Pulmonary artery endothelial cell (primary cell): ENCODE data around the gene C12orf42. TPM values are rescaled to one million over a fixed set of nuclear protein-coding genes. Genes with fewer than 3 reads are reported as not detected.

Experiments
- DNase-seq: peaks from one replicate; pipeline ENCODE4 v3.0.0-alpha.2; 2011; ENCODE audit warnings: low read depth, low spot score
- total RNA-seq: library from RNA; depleted of rRNA; stranded (reverse); fragments of >200 nt; gene quantifications from 2 replicates; pipeline ENCODE4 v1.2.3, GENCODE V29; 2014

Gene C12orf42
- total RNA-seq, 1 donor from 2014 or later: not detected

DNA sequence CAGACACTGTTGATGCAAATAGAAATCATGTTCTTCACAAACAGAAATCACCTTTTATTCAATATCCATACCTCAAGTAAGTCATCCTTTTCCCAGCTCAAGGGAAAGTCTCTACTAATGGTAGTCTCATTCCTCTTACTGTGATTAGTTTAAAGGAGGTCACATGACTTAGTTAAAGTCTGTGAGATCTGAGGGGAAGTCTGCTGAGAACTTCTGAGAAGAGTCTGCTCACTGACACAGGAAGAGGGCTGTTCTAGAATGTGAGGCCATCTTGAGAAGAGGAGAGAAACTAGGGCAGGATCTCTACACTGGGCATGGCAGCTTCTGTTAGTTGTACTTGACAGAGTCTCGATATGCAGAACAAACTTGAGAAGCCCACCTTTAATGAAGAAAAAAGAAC is 146.8 kb downstream of the C12orf42 start:
- no peak for DNase-seq

DNA sequence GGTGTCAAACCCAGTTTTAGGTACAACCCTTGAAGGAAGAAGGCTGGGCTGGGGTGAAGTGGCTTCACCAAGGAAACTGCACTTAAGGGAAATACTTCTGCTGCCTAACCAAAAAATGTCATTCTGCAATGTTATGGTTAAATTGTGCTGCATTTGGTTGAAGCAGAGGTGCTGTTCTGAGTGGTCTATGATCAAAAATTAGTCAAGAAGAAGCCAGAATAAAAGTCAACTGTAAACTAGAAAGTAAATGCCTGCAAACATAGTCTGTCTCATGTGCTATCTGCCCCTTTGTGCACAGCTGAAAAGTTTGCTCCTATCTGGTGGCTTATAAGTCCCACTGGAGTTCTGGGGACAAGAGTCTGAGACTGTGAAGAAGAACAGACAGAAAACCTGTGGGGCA is 158.8 kb downstream of the C12orf42 start:
- no peak for DNase-seq

DNA sequence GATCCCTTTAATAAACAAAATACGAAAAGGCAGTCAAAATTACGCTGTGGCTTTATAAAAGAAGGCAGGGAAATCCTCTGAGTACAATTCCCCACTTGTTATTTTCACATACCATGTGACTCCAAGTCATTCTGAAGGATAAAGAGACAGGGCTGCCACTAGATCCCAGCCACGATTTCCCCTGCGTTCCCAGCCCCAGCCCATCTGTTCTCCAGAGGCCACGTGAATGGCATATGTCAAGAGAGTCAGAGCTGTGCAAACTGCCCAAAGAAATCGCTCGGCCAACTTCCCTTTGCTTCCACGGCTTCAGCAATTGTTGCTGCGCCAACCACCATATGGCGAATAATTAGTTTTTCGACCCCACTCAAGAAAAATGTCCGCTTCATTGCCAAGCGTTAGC is 161.3 kb downstream of the C12orf42 start:
- DNase-seq: no peak

DNA sequence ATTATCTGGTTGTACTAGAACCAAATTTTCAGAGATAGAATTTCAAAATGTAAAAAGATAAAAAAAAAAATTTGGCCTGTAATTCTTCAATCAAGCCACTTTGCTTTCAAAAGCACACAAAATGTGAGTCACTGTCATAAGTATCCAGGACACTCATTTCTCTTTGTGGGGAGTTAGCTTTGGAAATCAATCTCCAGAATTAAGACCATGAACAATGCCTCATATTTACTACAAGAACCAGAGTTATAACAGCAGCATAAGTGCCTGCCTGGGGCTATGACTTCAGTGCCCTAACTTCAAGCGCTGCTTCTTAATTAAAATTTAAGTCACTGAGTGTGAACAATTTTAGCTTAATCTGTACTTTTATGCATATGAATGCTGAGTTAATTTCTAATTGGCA is 162.1 kb downstream of the C12orf42 start:
- DNase-seq: no peak

DNA sequence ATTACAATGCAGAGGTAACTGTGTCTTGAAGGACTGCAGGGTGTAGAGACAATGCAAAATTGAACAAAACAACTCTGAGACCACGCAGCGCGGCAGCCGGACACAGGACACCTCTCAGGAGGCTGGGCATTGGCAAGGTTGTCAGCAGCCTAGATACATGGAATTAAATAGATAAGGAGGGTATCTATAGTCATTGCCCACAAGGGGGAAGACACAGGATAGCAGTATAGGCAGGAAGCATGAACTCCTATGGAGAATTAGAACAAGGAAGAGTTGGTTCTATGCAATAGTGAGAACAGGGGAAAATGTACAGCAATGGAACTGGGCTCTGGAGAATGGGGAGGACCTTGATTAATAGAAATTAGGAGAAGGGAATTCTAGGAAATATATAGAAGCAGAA is 164.1 kb downstream of the C12orf42 start:
- DNase-seq: no peak

DNA sequence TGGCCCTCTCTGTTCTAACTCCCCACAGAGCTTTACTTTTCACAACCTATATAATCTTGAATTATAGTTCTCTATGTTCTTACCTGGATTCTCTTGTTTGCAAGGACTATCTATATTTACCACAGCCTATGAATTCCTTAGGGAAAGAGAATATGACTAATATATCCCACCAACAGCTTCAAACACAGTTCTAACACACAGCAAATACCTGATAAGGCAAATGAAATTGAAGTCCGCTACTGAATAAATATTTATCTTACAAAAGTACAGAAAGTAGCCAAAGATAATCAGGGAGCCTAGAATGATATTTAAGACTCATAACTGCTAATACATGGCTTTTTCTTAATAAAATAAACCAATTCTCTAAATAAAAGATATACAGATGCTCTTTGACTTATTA is 165.1 kb downstream of the C12orf42 start:
- DNase-seq: no peak

DNA sequence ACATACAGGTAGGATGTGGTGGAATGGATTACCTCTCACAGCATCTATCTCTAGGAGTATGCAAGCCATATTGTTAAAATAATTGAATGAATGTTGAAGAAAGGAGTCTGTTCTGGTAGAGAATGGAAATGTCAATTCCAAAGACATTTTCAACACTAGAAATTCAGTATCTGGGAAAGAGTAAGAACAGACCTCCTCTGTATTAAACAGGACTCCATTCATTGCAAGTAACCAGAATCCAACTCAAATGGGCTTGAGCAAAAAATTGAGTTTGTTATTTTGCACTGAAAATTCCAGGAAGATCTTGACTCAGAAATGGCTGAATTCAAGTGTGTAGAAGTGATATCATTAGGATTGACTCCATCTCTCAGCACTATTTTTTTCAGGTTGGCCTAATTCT is 168.1 kb downstream of the C12orf42 start:
- no peak for DNase-seq

DNA sequence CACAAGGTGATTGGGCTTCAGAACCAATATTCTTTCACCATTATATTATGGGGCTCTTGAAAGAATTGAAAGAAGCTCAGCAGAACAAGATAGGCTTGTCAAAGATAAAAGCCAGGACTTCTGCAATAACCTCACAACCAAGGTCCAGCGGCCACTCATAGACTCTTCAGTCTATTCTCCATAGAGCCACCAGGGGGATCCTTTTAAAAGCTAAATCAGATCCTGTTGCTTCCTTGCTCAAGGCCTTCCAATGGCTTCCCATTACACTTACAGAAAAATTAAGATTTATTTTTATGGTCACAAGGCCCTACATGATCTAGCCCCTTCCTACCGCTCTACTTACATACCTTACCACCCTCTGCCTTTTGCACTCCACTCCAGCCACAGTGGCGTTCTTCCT is 169.6 kb downstream of the C12orf42 start:
- no peak for DNase-seq

DNA sequence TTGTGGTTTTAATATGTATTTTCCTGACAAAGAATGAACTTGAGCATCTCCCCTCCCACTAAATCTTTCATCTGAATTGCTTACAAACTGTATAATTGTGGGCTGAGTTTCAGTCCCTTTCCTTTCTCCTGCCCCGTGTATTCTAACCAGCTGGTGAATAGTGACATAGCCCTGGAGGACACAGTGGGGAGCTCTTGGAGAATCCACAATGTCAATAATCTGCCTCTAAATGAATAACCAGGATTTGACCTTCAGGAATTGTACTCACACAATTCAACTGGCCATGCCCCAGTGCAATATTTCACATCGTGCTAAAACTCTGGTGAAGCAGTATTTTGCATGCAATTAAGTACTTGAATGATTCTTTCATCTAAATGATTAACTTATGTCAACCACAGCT is 177.2 kb downstream of the C12orf42 start:
- DNase-seq: no peak

DNA sequence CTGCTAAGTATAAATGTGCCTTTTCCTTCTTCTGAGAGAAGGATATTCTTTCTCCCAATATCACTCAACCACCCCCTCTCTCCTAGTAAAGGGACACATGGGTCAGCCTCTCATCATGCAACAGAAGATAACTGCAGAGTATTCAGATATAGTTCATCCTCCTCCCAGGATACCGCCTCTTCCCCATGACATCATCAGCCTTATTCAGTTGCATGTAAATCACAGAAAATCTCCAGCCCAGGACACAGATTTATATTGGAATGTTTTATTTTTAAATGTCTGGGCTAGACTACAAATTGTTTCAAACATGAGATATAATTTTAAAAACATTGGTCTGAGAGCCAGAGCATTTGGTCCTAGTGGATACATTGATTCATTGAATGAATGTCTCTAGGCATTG is 178.5 kb downstream of the C12orf42 start:
- no peak for DNase-seq

DNA sequence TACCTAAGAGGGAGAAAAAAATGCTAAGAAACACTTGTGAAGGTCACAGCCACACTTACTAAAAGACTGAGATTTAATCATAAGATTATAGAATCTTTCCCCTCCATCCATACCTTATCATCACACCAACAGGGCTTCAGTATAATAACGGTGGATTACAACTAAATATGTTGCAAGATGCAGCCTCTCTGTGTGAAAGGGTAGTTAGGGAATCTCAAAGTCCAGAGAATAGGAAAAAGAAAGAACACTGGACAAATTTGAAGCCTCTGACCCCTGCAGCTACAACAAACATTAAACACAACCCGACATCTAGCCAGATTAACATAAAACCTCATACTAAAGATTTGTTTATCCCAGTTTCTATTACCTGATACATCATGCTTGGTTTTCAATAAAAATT is 181.0 kb downstream of the C12orf42 start:
- no peak for DNase-seq

DNA sequence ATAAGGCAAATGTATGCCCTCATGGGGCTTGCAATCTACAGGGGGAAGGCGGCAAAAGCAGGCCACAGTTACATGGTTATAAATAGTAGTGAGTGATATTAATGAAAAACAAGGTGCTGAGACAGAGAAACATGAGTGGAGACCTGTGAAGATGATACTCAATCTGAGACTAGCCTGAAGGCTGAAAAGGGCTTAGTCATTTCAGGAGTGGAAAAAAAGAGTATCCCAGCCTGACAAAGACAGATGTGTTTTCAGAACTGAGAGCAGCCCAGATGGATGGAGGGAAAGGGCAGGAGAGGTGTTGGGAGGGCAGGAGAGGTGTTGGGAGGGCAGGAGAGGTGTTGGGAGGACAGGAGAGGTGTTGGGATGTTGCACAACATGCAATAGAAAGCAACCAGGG is 181.9 kb downstream of the C12orf42 start:
- DNase-seq: no peak

DNA sequence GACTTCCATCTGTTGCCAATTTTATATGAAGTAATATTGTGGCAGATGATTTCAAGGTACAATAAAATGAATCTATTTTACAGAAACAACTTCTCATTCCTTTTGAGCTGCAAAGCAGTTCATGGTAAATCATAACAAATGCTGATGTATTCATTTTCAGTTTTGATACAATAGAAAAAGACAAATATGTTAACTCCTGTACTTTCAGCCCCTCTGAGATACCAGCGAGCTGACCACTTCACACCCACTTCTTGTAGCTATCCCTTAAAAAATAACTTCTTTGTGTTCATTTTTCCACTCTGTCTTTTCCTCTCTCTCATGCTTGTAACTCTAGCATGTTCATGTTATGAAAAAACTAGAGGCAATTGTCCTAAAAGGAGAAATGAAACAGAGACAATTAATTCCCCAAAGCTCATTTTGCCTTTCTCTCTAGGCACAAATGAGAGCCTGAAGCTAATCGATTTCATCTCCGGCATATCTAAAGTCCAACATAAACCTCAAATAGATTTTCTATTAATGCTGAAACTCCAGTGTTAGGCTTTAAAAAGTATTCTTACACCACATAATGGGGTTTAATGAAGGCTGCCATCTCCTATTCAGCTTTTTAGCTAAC is 182.9 kb downstream of the C12orf42 start:
- no peak for DNase-seq

DNA sequence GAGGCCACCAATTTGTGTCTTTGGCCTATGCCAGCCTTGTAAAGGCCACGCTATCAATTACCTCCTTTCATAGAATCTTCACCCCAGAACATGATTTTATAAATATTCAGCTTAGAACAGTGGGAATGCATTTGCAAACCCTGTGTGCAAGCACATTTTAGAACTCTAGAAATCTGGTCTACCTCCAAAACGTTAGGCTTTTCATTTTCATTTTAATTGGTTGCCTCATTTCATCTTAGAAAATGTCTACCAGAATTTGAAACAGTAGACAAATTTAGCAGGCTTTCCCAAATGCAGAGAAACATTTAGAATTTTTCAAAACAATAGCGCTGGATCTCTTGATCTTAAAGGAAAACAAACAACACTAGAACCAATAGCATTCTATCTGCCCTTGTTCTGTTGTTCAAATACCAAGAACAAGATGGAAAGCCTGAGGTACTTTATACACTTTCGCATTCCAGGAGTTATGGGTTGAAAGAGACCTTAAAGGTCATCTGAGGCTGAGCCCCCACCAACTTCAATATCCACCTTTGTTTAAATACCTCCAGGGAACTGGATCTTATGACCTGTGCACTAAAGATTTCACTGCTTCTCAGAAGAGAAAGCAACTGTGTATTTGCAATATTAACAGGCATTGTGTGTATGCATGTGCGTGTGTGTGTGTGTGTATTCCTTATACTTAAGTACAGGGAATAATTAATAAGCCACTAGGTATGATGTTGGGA is 185.1 kb downstream of the C12orf42 start:
- no peak for DNase-seq

DNA sequence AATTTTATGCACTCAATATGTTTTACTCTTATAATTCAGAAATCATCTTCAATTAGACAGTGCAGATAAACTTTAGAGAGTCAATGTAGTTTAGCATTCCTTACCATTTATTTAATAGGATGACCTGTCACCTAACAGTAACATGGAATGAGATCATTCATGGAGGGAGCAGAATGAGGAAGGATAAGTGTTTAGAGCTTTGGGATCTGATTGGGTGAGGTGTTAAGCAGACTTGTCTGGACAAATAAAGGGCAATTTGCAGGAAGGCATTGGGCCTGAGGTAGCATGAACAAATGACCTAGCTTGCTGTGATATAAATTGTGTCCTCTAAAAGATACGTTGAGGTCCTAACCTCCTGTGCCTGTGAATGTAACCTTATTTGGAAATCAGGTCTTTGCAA is 187.4 kb downstream of the C12orf42 start:
- DNase-seq: no peak

DNA sequence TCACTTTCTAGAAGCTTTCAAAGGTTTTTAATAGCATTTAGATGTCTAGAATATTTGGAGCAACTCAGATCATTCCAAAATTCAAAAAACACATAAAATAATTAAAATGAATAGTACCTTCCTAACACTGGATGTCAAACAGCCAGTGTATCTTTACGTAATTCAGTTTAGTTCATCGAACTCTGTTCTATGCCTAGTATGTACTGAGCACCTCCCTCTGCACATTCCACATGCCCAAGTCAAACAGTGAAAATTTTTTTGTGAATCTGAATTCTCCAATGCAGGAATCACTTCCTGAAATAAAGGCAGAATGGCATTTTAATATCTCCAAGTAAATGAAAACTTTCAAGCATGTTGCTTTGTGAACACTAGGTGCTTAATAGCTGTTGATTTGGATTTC is 192.3 kb downstream of the C12orf42 start:
- no peak for DNase-seq

DNA sequence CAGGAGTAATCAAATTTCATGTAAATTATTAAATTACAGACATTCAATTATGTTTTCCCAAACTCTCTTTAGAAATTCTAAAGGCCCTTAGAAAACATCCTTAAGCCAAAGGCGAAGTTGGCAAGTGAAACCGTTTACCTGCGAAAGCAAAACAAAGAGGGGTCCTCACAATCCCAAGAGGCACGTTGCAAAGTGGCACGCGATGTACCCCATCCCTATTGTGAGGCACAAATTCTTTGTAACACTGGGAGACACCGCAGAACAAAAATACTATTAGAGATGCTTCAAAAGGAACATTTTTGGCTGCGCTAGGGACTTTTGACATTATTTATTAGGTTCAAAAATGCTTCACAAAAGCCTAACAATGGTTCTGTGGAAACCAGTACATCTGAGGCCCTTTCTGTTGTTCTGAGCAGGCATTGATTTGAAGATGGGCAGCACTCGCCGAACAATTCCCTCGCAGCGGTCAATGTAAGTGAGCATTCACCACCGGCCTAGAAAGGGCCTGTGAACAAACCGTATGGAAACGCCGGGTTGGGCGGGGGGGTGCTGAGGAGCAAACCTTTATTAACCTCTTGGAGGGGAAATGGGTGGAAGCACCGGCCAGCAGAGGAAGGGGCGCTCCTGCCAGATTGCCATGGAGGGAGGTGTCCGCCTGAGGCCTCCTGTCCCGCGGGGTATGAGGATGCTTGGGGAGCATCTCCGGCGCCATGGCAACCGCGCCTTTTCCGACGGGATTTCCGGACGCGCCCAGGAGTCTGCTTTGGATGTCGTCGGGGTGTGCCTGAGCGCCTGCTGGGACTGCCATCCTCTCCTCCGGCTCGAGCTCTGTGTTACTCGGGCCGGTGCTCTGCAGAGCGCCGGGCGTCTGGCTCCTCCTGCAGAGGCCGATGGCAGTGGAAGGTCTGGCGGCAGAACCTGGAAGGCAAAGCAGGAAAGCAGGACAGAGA is 193.9 kb downstream of the C12orf42 start:
- DNase-seq: no peak

DNA sequence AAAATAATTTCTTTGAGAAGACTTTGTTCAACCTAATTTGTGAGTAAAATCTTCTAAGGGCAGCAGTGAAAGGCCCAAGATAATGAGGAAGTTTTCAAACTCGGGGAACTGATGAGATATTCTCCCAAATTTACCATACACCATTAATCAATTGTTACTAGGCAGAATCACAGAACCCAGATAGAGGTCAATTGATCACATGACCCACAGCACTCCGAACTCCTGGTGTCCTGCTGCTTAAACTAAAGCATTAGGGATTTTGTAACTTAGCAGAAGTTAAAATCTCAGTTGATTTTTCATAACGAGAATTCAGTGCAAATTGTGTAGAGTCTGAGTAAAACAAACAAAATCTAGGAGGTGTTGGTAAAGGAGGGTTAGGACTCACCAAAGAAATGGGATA is 207.8 kb downstream of the C12orf42 start:
- DNase-seq: no peak

DNA sequence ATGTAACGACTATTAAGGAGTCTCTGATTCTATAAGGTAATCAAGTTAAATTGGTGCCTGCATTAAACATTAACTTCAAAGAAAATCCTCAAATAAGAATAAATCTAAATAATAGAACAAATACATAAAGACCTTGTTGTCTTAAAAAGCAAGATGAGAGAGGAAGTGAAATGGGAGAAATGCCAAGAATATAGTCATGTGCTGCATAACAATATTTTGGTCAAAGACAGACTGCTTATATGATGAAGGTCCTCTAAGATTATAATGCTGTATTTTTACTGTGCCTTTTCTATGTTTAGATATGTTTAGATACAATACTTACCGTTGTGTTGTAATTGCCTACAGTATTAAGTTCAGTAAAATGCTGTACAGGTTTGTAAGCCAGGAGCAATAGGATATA is 213.6 kb downstream of the C12orf42 start:
- DNase-seq: no peak

DNA sequence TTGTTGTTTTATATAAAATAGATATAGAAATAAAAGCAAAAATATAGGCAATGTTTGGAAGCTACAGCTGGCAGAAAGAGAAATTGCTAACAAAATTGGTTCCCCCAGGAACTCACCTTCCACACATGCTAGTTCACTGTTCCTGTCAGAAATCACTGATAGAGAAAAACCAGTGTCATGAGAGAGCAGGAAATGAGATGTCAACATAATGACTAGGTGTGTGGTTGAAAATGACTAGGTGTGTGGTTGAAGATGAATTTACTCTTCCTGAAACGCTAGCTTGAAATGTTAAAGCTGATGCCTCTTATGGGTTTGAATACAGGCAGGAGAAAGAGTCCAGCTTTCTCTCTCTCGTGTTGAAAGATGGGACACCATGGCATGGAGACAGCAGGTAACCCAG is 216.3 kb downstream of the C12orf42 start:
- no peak for DNase-seq

DNA sequence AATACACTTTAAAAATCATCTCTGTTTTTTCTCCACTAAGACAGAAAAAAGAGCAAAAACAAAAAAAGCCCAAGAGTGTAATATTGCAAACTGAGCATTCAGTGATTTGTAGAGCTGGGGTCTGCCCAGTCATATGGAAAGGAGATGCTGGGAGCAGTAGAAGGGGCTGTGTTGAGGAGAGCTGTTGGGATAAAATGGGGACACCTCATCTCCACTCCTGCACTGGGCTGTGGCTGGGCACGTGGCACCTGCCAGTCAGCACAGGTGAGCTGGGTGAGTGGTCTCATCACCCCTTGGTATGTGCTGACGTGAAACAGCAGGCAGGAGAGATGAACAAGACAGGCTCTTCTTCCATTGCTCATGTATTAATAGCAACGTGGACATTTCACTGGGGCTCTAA is 217.4 kb downstream of the C12orf42 start:
- no peak for DNase-seq

DNA sequence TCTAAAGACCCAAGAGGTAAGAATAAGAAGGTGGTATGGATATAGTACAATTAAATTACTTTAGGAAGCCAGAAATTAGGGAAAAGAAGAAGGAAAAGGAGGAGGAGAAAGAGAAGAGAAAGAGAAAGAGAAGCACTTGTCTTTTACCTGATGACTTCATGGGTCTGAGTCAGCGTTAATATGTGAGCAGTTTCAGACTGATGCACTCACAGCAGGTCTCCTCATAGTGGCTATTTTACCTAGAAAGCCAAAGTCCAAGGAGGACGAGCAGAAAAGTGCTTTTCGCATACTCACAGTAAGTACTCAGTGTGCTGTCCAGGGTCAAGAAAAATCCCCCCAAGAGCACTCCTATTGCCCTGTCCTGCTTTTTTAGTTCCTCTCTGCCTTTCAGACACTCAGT is 222.1 kb downstream of the C12orf42 start:
- DNase-seq: no peak
